GM18505 (cell line): Measurements from ENCODE around the gene PCNX3.

Experiments
- ATAC-seq: cut with Tn5 transposase; IDR thresholded peaks from one replicate; pipeline ENCODE4 v1.9.1; 2021; ENCODE audit not compliant: unreplicated experiment
- POLR2A ChIP-seq: IDR thresholded peaks from 4 replicates; pipeline ENCODE4 v1.6.1; 2011; ENCODE audit warnings: borderline replicate concordance; ENCODE audit not compliant: insufficient read depth, insufficient read length; ENCODE audit errors: extremely low read depth

PCNX3 gene

DNA sequence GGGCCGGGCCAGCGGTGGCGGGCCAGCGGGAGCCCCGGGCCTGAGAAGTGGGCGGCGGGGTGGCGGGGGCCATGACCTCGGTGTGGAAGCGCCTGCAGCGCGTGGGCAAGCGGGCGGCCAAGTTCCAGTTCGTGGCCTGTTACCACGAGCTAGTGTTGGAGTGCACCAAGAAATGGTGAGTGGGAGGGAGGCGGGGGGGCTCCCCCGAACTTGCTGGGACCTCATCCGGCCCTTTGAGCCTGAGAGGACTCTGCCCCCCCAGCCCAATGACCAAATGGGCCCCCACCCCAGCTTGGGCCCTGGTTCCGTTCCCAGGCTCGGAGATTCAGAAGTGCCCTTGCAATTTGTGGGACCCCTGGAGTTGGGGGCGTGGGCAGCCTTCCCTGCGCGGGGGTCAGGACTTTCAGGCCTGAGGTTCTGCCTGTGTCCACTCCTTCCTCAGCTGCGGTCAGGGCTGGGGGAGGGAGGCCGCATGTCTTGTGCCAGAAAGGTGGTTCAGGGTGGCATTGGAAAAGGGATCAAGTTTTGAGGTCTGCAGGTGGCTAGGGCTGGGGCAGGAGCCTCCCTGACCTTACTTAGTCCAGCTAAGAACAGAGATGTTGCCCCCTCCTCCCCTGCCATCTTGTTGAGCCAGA, 39.2 kb upstream of the PCNX3 start:
- no peak for TF ChIP-seq POLR2A
- ATAC-seq = no peak

DNA sequence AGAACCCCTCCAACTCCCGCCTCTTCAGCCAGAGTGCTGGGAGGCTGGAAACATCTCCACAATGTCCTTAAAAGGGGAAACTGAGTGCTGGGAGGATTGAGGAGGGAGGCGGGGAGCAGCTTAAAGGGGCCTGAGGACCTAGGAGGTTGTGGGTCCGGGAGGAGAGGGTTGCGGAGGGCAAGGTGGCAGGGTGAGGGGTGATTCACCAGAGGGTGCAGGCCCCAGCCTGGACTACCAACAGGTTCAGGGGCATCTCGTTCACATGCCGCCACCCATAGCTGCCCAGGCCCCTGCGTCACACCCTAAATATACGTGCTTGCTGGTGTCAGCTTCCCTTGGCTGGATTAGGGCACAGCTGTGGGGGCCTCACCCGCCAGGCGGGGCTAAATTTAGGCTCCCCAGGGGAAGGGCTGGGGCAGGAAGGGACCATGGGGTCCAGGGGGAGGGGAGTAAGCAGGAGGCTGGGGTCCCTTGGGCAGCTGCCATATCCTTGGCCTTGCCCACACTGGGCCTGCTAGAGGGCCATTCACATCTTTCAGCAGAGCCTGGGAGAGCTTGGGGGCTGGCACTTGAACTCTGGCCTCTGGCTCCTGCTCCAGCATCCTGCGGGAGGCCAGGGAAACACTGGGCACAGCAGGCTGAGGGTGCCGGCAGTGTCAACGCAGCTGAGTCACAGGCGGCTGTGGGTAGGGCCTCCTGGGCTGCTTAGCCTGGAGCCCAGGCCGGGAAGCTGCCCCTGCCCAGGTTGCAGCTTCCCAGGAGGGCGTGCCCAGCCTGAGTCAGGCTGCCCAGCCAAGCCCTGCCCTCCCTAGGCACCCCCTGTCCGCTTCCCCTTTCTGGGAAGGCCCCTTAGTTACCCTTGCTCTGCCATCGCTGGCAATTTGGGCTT, 38.5 kb upstream of the PCNX3 start:
- no peak for ATAC-seq
- TF ChIP-seq POLR2A = peak; percentile 50

DNA sequence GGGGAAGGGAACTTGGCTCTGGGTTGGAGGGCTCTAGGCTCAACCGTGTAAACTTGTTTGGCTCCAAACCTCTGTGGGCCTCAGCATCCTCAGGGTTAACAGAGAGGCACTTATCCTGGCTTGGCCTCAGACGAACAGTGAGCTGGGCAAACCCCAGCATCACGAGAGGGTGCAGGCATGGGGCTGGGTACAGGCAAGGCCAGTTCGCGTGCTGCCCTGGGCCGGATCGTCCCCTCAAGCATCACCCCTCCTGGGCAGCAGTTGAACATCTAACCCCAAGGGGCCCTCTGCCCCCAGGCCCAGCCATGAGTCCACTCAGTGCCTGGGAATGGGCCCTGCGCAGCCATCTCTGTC, 37.8 kb upstream of the PCNX3 start:
- no peak for ATAC-seq
- TF ChIP-seq POLR2A = no peak

DNA sequence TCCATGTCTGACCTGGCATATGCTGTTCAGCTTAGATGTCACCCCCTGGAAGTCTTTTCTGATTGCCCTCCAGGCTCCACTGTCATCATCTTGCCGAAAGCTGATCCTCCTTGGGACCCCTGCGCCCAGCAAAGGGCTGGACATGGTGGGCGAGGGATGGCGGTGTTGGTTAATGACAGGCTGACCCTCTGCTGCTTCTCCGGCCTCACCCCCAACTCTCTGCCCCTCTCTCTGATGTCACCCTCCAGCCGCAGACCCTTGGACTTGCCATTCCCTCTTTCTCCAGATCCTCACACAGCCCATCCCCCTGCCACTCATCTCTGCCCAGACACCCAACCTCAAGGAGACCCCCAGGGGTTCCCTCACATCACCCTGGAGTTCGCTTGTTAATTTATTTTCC, 37.4 kb upstream of the PCNX3 start:
- ATAC-seq = no peak
- TF ChIP-seq POLR2A = no peak

DNA sequence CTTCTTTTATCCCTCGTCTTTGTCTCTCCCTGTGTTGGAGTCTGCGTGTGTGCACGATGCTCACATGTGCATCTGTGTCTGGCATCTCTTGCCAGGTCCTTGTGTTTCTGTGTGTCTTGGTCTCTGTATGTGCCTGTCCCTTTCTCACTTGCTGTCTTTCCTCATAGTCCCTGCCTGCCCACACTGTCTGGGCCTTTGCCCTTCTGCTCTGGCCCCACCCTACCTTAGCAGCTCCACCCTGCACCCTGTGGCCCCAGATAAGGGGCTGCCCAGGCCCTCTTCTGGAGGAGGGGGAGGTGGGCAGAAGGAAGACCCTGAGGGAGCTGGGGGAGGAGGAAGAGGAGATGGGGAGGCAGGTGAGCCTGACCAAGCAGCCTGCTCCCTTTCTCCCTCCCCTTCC, 36.9 kb upstream of the PCNX3 start:
- no peak for TF ChIP-seq POLR2A

DNA sequence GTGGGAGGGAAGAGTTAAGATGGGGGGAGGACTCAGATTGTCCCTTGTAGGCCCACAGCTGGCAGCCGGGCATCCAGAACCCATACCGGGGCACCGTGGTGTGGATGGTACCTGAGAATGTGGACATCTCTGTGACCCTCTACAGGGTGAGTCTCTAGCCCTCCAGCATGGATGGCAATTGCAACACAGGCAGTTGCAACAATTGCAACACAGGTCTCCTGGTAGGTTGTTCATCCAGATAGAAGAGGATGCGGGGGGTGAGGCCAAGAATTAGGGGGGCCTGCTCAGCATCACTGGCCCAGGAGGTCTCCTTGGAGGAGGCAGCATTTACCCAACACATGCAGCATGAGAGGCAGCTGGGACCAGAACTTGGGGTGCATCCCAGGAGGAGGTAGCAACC, 36.3 kb upstream of the PCNX3 start:
- TF ChIP-seq POLR2A = peak; percentile 1
- no peak for ATAC-seq

More for the DNA sequence above, 36.9 kb upstream of the PCNX3 start:
- no peak for ATAC-seq

DNA sequence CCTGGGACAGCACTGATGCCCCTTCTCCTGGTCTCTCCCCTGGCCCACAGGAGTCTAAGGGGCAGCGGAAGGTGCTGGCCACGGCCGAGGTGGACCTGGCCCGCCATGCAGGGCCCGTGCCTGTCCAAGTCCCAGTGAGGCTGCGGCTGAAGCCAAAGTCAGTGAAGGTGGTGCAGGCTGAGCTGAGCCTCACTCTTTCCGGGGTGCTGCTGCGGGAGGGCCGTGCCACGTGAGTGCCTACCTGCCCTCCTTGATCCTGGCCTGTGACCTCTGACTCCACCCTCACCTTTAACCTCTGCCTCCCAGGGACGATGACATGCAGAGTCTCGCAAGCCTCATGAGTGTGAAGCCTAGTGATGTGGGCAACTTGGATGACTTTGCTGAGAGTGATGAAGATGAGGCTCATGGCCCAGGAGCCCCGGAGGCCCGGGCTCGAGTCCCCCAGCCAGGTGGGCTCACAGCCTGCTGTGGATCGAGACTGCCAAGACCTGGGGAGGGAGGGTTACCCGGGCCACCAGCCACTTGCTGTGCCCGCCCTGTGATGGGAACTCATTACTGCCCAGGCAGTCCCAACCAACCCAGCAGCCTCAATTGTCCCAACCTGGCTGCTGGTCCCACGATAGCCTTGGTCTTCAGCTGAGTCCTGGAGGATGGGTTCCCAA, 35.4 kb upstream of the PCNX3 start:
- TF ChIP-seq POLR2A = no peak
- no peak for ATAC-seq

DNA sequence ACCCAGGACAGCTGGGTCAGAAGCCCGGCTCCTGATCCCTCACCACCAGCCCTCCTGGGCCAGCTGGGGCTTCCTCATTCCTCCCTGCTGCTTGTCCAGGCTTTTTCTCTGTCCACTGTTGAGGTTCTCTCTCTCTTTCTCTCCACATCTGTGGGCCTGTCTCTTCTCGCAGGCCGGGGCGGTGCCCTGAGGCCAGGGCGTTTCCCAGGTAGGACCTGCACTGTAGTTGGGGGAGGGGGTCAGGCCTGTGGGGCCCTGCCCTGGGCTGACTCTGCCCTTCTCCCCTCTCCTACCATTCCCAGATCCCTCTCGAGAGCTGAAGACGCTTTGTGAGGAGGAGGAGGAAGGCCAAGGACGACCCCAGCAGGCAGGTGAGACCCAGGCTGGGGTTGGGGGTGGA, 34.8 kb upstream of the PCNX3 start:
- ATAC-seq = no peak
- TF ChIP-seq POLR2A = no peak

DNA sequence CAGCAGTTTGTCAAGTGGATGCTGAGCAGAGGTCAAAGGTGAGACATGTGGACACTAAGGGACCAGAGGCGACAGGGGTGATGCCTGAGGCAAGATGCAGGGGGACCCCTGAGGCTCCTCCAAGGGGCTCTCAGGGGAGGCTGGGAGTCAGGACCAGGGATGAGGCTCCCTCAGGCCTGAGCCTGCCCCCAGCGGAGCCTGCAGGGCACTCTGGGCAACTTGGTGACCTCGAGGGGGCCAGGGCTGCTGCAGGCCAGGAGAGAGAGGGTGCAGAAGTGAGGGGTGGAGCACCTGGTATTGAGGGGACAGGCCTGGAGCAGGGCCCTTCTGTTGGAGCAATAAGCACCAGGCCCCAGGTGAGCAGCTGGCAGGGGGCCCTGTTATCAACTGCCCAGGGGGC, 33.6 kb upstream of the PCNX3 start:
- no peak for ATAC-seq
- TF ChIP-seq POLR2A = peak; percentile 2

DNA sequence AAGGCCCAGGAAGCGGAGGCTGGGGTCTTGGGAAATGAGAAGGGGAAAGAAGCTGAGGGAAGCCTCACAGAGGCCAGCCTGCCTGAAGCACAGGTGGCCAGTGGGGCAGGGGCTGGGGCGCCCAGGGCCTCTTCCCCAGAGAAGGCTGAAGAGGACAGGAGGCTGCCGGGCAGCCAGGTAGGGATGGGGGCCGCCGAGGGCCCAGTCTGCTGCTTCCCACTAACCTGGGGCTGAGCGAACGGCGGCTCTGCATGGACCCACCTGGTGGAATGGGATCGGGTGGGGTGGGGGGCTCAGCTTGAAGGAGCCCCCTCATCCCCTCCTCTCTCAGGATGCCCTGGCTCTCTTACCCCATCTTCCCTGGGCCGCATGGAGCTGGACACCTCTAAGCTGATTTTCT, 32.0 kb upstream of the PCNX3 start:
- no peak for TF ChIP-seq POLR2A
- ATAC-seq = no peak

DNA sequence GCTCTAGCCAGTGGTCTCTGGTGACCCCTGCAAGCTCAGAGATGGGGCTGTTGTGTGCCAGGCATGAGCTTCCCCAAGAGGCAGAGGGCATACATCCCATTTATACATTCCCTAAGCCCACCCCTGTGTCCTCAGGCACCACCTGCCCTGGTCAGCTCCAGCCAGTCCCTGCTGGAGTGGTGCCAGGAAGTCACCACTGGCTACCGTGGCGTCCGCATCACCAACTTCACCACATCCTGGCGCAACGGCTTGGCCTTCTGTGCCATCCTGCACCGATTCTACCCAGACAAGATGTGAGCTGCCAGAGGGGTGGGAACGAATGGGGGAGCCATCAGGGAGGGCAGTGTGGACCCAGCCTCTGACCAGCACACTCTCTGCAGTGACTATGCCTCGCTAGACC, 31.5 kb upstream of the PCNX3 start:
- TF ChIP-seq POLR2A = no peak
- no peak for ATAC-seq

DNA sequence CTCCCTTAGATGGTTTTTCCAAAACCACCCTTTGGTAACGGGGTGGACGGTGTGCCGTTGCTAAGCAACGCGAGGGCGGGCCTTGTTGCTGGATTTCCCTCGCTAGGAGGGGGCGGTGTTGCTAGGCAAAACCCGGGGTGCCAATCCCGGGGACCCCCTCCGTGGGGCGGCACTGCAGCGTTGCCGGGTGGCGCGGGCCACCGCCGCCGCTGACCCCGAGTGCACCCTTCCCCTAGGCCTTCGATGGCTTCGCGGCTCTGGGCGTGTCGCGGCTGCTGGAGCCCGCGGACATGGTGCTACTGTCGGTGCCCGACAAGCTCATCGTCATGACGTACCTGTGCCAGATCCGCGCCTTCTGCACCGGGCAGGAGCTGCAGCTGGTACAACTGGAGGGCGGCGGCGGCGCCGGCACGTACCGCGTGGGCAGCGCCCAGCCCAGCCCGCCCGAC, 30.8 kb upstream of the PCNX3 start:
- TF ChIP-seq POLR2A = no peak

DNA sequence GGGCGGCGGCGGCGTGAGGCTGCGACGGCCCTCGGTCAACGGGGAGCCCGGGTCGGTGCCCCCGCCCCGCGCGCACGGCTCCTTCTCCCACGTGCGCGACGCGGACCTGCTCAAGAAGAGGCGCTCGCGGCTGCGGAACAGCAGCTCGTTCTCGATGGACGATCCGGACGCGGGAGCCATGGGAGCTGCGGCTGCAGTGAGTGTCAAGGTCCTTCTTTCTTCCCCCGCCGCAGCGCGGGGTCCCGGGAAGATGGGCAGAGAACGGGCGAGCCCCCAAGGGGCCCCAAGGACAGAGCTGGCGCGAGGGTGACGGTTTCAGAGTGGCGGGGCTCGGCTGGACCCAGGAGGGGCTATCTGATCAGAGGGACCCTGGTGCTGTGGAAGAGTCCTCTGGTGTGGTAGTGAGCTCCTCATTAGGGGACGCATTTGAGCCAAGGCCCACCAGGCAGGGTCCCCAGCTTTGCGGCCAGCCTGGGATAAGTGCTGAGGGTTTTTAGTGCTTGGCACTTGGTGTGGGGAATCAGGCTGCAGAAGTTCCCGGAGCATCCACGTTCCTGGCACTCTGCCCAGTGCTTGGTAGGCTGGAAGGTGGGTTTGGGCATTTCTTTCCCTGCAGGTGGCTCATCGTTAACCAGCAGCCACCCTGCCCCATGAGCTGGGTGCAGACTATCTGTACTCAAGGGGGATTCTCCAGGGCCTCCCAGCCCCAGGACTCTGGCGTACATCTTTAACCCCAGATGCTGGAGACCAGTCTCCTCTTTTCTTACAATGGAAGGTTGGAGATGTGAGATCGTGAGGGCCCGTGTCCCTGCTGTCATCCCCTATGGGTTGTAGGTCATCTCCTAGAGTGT, 30.0 kb upstream of the PCNX3 start:
- TF ChIP-seq POLR2A = no peak
- no peak for ATAC-seq

More for the DNA sequence above, 30.8 kb upstream of the PCNX3 start:
- ATAC-seq = no peak
